Lung (tissue), 16 donors: ENCODE data around the gene CSMD2. TPM values are rescaled to one million over a fixed set of nuclear protein-coding genes. Genes with fewer than 3 reads are reported as not detected.

Experiments
- ATAC-seq: fragments of 200-7000 bp; cut with Tn5 transposase; one replicate; pipeline ENCODE4 v1.9.1; 2020; ENCODE audit warnings: moderate number of reproducible peaks; ENCODE audit not compliant: insufficient read depth, low FRiP score
- DNase-seq, 3 donors: peaks; one replicate each; pipeline ENCODE4 v3.0.0-alpha.2; 2013 to 2017
- H3K27ac ChIP-seq, 2 donors: one replicate each; pipeline ENCODE4 v1.5.1; 2013; ENCODE audit warnings: mild to moderate bottlenecking in 2 of 2, moderate library complexity in 2 of 2, control low read depth in 1 of 2, inconsistent platforms in 1 of 2, low read depth in 1 of 2, low read length in 1 of 2
- H3K27me3 ChIP-seq, 3 donors: one replicate each; pipeline ENCODE4 v1.5.1; 2013; ENCODE audit warnings: low read length in 2 of 3; ENCODE audit not compliant: control insufficient read depth in 3 of 3, insufficient read depth in 3 of 3
- H3K36me3 ChIP-seq, 4 donors: one replicate each; pipeline ENCODE4 v1.5.1; 2013; ENCODE audit warnings: low read length in 4 of 4, mild to moderate bottlenecking in 1 of 4, moderate library complexity in 1 of 4; ENCODE audit not compliant: control insufficient read depth in 4 of 4, insufficient read depth in 4 of 4
- H3K4me1 ChIP-seq, 5 donors: one replicate each; pipeline ENCODE4 v1.5.1; 2013; ENCODE audit warnings: low read length in 5 of 5, mild to moderate bottlenecking in 2 of 5, moderate library complexity in 1 of 5; ENCODE audit not compliant: control insufficient read depth in 5 of 5, insufficient read depth in 5 of 5
- H3K4me3 ChIP-seq: one replicate; pipeline ENCODE4 v1.5.1; 2013; ENCODE audit warnings: mild to moderate bottlenecking, control low read depth, moderate library complexity
- H3K9ac ChIP-seq, 2 donors: one replicate each; pipeline ENCODE4 v1.5.1; 2013; ENCODE audit warnings: low read length in 2 of 2, control low read depth in 1 of 2; ENCODE audit not compliant: insufficient read depth in 1 of 2
- H3K9me3 ChIP-seq, 4 donors: one replicate each; pipeline ENCODE4 v1.5.1; 2013; ENCODE audit warnings: low read length in 3 of 4, mild to moderate bottlenecking in 1 of 4, moderate library complexity in 1 of 4; ENCODE audit not compliant: control insufficient read depth in 4 of 4, insufficient read depth in 3 of 4
- CTCF ChIP-seq: IDR thresholded peaks from 2 replicates; pipeline ENCODE4 v1.5.1; 2012; ENCODE audit warnings: mild to moderate bottlenecking; ENCODE audit errors: control extremely low read depth, extremely low read depth
- WGBS, 2 donors: extraction: QIAGEN DNeasy Blood & Tissue Kit; methylation state at CpG; one replicate each; pipeline ENCODE4 v1.1.7; 2013; 5-methylcytosine and 5-hydroxymethylcytosine counted together
- long read RNA-seq, 5 donors: transcript quantifications; one replicate each; lab custom pipeline, GENCODE V29; 2026
- polyA plus RNA-seq, 2 donors: library from polyadenylated mRNA; stranded (reverse); fragments of 200-250 nt; gene quantifications; one replicate each; pipeline ENCODE4 v1.2.1, GENCODE V29; 2013
- total RNA-seq, 2 donors: library from RNA; depleted of rRNA in 1 of 2; stranded (reverse); fragments of >200 nt in 1 of 2; gene quantifications; one replicate each; pipeline ENCODE4 v1.2.1, GENCODE V29; 2014 to 2021
- donor health status: control.
- donor health status: control.
- donor health status: Bipolar disorder and iron deficiency.
- donor health status: healthy.
- donor health status: DM: yes; HTN: yes; CAD: no.

The CSMD2 gene
- total RNA-seq (1 to 10 TPM in 1 of 2 donors, under 1 TPM in 1; 0.11 to 1.2 TPM), polyA plus RNA-seq (under 1 TPM; 0.30 to 0.49 TPM)
- long read RNA-seq, donor 1 = 0 reads
- long read RNA-seq, donor 2 = 0 reads
- long read RNA-seq, donor 3 = 0 reads
- long read RNA-seq, donor 4 = 0 reads
- long read RNA-seq, donor 5 = 0 reads

GRCh38 chr1:34164771-34165391 is at the start of gene CSMD2:
CSMD2 (minus strand) TSS chr1:34165230; CDS start chr1:34165097, 133 bp downstream.
- H3K27ac ChIP-seq = no peak within 1 kb of the TSS
- no peaks in the 10 kb centered on the region for H3K9me3 ChIP-seq
- TF ChIP-seq CTCF = no peak
- H3K9ac ChIP-seq = no peak within 1 kb of the TSS
- H3K27me3 ChIP-seq = peaks cover 4 to 92% (median 61%) of the 10 kb centered on the region in 3 donors
- ATAC-seq = no peak
- no peak within 1 kb of the TSS for H3K4me3 ChIP-seq
- H3K4me1 ChIP-seq = peaks cover 0 to 11% (median 0%) of the 10 kb centered on the region in 5 donors
- no peaks in the 10 kb centered on the region for H3K36me3 ChIP-seq
- DNase-seq = peak; percentile 33 to 57 (median 54)
- 1 to 2% methylated on average over 56 to 78 of the region's 78 CpGs for WGBS, 2 donors

GRCh38 chr1:34213956-34214355 is 48.9 kb upstream of the CSMD2 start:
- TF ChIP-seq CTCF = no peak
- H3K9ac ChIP-seq = no peak overlapping the region
- WGBS, 2 donors = 48 to 55% methylated on average over 3 of the region's 3 CpGs
- no peak overlapping the region for H3K27ac ChIP-seq
- DNase-seq (no peak), ATAC-seq (no peak)
- H3K27me3 ChIP-seq = no peaks in the 10 kb centered on the region
- H3K4me3 ChIP-seq = no peak overlapping the region
- H3K36me3 ChIP-seq = no peaks in the 10 kb centered on the region
- H3K4me1 ChIP-seq = no peaks in the 10 kb centered on the region
- H3K9me3 ChIP-seq = no peaks in the 10 kb centered on the region

GRCh38 chr1:34212673-34213072 is 47.6 kb upstream of the CSMD2 start:
- no peak for ATAC-seq

More at GRCh38 chr1:34212673-34213072, 47.6 kb upstream of the CSMD2 start:
- H3K9ac ChIP-seq = no peak overlapping the region
- 83 to 90% methylated on average over 4 of the region's 4 CpGs for WGBS, 2 donors
- DNase-seq = no peak
- H3K9me3 ChIP-seq = no peaks in the 10 kb centered on the region
- H3K36me3 ChIP-seq = no peaks in the 10 kb centered on the region
- no peaks in the 10 kb centered on the region for H3K4me1 ChIP-seq
- no peaks in the 10 kb centered on the region for H3K27me3 ChIP-seq
- TF ChIP-seq CTCF = no peak
- H3K4me3 ChIP-seq = no peak overlapping the region
- H3K27ac ChIP-seq = no peak overlapping the region
